GM19239 (cell line): ENCODE measurements around the gene TMEM232.
"Not testable (repeated sequence)": the region's sequence is repeated elsewhere in the genome, so short reads cannot be mapped to it uniquely, and the experiment has no call there.

ENCODE experiments used
- DNase-seq: peaks from one replicate; pipeline ENCODE4 v3.0.0; 2011; ENCODE audit warnings: low spot score; ENCODE audit not compliant: insufficient read length
- FAIRE-seq: peaks from 2 replicates; lab custom pipeline; 2011; peaks lifted over from hg19 to GRCh38; lab: Jason Lieb, UNC

Gene TMEM232

DNA sequence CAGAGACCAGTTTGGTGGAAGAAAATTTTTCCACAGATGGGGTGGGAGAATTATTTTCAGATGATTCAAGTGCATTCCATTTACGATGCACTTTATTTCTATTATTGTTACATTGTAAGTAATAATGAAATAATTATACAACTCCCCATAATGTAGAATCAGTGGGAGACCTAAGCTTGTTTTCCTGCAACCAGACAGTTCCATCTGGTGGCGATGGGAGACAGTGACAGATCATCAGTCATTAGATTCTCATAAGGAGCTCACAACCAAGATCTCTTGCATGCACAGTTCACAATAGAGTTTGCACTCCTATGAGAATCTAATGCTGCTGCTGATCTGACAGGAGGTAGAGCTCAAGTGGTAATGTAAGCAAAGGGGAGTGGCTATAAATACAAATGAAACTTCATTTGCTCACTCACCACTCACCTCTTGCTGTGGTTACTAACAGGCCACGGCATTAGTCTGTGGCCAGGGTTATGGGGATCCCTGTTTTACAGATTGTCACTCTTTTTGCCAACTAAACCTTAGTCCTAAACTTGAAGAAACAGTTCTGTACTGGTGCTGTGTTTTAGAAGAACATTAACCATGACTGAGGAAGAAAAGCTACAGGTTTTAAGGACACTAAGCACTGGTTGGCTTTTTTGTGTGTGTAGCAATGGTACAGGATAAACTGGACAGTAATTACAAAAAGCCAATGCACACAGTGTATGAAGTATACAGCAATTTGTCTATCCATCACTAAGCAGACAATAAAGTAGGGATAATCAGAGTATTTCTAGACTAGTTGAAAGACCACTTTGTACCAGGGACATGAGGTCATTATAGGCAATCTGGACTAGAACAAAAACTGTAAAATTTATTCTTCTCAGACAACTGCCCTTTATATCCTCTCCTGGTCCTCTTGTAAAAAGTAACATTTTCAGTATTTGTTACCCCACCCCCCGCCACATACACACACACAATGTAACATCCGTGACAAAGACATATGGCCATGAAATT lies 9.9 kb downstream of the TMEM232 start:
- DNase-seq: no peak
- FAIRE-seq: peak; percentile 44

DNA sequence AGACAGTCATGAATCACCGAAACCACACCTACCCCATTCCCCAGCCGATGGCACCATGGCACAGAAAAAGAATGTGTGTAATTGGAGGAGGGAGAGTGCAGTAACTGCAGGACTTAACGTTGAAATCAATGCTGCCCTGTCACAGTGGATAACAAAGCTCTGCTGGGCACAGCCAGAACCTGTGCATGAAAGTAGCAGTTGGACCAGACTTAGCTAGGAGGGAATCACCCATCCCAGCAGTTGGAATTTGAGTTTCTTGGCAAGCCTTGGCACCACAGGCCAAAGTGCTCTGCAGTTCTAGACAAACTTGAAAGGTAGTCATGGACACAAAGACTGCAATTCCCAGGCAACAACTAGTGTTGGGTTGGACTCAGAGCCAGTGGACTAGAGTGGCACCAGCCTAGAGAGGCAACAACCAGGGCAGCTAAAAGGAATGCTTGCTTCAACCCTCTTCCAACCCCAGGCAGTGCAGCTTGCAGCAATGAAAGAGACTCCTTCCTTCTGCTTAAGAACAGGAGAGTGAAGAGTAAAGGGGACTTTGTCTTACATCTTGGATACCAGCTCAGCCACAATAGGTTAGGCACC lies 19.1 kb downstream of the TMEM232 start:
- no peak for DNase-seq
- FAIRE-seq: no peak

DNA sequence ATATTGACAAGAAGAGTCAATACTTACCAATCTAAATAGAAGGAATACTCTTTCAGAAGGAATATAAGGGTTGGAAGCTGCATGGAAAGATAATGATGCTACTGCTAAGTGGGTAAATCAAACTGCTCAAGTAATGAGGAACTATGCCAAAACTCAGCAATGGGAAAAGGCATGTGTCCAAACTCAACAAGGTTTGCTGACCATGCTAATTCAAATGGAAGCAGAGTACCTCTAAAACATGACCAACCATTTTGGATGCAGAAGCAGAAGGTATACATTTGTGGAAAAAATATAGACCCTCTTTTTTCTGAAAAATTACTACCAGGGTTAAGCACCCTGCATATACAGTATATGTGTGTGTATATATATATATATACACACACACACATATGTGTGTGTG lies 21.1 kb downstream of the TMEM232 start:
- FAIRE-seq (no peak), DNase-seq (no peak)

DNA sequence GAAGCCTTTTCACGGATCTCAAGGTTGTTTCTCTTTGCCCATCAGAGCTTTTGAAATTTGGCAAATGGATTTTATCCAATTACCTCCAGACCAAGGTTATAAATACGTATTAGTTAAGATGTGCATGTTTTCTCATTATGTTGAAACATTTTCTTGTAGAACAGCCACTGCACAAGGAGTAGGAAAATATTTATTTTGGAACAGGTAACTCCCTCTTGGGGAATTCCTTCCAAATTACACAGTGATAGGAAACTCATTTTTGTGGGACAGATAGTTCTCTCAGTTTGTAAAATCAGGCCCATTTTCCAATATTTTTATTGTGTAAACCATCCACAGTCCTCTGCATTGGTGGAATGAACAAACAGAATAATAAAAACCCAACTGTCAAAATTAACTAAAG lies 23.0 kb downstream of the TMEM232 start:
- no peak for FAIRE-seq

DNA sequence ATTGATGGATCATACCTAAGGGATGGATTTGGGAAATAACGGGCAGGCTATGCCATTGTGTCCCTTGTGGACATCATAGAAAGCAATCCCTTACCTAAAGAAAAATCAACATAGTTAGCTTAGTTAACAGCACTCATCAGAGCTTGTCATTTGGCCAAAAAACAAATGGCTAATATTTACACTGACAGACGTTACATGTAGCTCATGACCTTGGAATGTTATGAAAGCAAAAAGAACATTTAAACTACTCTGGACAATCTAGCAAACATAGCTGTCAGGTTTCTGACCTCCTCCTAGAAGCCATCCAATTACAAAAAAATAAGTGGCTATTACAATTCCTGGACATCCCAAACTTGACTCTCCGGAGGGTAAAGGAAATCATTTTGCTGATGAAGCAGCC lies 23.8 kb downstream of the TMEM232 start:
- FAIRE-seq: no peak
- no peak for DNase-seq

More for the DNA sequence above, 23.0 kb downstream of the TMEM232 start:
- no peak for DNase-seq

DNA sequence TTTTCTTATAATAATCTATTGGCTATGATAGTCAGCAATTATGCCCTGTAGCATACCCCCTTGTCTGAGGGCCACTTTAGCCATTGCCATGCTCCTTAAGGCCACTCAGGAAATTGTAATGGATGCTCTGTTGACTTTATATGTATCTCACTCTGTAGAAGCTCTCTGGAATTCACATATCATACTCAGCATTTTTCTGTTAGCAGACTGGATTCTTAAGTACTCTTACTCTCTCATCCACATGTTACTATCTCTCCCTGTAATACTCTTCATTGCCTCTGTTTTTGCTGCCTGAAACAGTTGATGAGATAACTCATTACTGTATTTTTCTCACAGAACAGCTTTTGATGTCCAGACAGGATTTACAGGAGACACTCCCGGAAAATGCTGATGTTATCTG lies 24.2 kb downstream of the TMEM232 start:
- FAIRE-seq (no peak), DNase-seq (no peak)

DNA sequence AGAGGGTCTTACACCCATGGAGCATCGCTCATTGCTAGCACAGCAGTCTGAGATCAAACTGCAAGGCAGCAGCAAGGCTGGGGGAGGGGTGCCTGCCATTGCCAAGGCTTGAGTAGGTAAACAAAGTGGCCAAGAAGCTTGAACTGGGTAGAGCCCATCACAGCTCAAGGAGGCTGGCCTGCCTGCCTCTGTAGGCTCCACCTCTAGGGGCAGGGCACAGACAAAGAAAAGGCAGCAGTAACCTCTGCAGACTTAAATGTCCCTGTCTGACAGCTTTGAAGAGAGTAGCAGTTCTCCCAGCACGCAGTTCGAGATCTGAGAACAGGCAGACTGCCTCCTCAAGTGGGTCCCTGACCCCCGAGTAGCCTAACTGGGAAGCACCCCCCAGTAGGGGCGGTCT lies 33.8 kb downstream of the TMEM232 start:
- DNase-seq, FAIRE-seq: not testable (repeated sequence)

DNA sequence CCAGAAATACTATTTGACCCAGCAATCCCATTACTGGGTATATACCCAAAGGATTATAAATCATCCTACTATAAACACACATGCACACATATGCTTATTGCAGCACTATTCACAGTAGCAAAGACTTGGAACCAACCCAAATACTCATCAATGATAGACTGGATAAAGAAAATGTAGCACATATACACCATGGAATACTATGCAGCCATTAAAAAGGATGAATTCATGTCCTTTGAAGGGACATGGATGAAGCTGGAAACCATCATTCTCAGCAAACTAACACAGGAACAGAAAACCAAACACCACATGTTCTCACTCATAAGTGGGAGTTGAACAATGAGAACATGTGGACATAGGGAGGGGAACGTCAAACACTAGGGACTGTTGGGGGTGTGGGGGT lies 35.9 kb downstream of the TMEM232 start:
- FAIRE-seq, DNase-seq: not testable (repeated sequence)

DNA sequence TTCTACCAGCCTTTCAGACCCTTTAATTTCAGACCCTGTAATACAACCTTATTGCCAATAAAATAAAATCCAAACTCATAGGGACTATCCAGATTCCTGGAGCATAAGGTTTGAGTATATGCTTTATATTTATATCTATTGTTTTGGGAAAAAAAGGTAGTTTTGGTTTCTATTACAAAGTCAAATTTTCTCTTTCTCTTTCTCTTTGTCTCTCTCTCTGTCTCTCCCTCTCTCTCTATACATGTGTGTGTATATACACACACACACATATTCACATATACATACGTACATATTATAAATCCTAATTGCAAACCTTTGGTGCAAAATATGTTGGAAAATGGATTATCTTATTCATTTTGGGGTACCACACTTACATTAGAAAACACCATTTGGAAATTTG lies 39.0 kb downstream of the TMEM232 start:
- DNase-seq (no peak), FAIRE-seq (no peak)

DNA sequence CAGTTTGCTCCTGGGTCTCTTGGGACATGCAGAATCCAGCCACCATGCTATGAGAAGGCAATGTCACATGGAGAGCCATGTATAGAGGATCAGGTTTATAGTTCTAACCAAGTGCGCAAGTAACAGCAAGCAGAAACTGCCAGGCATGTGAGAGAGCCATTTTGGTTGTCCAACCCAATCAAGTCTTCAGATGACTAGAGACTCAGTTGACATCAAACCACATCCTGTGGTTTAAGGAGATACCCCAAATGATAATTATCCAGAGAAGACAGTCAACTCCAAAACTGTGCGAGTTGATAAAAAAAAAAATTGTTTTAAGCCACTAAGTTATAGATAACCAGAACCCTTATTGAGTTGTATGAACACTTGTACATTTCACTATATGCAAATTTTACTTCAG lies 40.2 kb downstream of the TMEM232 start:
- FAIRE-seq (no peak), DNase-seq (no peak)

DNA sequence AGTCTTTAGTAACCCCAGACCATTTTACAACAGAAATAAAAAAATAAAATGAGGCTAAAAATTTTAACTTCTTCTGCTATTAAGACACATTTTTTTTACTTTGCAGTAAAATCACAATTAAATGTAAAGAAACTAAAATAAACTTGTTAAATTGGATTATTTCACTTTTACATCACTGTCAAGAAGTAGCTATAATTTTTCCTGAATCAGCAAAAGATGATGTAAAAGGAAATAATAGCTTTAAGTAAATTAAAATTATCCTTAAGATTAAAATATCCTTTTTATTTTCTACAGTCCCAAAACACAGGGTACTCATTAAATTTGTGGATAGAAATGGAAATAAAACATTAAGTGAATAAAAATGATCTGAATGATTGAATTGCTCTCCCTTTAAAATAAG lies 44.5 kb downstream of the TMEM232 start:
- no peak for DNase-seq
- no peak for FAIRE-seq

DNA sequence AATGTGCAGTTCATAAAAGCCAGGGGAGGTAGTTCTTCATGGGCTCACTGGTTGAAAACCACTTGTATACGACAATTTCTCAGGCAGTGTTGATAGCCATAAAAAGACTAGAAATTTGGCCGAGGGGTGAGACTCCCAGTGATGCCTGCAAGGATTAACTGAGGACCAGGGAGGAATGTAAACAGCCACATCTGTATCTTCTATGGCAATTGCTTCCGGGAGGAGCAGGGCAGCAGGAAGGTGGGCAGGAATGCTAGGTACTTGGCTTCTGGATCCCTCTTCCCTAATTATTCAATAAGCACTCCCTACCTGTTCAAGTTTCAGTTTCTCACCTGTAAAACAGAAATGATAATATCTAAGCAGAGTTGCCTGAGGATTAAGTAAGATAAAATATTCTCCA lies 45.4 kb downstream of the TMEM232 start:
- DNase-seq (no peak), FAIRE-seq (no peak)

DNA sequence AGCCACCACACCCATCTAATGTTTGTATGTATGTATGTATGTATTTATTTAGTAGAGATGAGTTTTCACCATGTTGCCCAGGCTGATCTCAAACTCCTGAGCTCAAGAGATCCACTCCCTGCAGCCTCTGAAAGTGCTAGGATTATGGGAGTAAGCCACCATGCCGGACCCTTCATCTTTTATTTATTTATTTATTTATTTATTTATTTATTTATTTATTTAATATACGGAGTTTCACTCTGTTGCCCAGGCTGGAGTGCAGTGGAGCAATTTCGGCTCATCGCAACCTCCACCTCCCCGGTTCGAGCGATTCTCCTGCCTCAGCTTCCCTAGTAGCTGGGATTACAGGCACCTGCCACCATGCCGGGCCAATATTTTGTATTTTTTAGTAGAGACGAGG lies 49.9 kb downstream of the TMEM232 start:
- not testable (repeated sequence) for FAIRE-seq

DNA sequence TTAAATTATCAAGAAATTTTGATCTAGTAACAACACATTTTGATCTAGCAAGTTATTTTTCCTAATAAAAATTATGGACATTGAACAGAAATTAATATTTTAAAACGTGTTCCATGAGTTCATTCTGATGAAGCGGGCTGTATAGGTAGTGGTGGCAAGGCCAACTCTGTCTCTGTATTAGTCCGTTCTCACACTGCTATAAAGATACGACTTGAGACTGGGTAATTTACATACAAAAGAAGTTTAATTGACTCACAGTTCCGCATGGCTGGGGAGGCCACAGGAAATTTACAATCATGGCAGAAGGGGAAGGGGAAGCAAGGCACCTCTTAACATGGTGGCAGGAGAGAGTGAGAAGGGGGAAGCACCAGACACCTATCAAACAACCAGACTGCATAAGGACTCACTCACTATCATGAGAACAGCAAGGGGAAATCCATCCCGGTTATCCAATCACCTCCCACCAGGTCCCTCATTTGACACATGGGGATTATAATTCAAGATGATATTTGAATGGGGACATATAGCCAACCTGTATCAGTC lies 61.2 kb downstream of the TMEM232 start:
- no peak for DNase-seq
- no peak for FAIRE-seq

More for the DNA sequence above, 49.9 kb downstream of the TMEM232 start:
- not testable (repeated sequence) for DNase-seq

DNA sequence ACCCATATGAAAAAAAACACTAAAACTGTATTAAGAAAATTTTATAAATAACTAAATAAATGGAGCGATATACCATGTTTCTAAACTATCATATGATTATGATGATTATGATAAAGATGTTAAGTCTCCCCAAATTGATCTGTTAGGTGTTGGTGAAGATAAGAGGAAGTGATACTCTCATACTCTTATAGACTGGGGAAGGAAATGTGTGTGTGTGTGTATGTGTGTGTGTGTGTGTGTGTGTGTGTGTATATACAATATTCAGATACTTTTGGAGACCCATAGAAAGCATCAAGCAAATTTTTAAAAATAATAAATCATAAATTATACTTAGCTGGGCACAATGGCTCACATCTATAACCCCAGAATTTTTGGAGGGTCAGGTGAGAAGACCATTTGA lies 62.9 kb downstream of the TMEM232 start:
- no peak for FAIRE-seq
- DNase-seq: peak; percentile 0

DNA sequence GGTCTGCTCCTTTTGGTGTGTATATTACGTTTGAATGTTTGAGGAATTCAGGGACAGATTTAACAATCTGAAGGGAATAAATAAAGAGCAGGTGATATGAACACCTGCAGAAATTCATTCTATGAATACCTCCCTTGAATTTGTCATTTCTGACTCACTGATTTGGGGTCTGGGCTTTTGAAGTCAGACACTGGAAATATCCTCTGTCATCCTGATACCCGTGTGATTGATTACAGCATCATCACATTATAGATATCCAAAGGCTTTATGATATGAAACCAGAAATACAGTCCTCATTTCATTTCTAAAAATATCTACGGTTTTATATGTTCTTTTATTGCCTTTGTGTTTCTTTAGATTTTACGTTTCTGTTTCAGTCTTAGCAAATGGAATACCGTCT lies 68.5 kb downstream of the TMEM232 start:
- no peak for FAIRE-seq

DNA sequence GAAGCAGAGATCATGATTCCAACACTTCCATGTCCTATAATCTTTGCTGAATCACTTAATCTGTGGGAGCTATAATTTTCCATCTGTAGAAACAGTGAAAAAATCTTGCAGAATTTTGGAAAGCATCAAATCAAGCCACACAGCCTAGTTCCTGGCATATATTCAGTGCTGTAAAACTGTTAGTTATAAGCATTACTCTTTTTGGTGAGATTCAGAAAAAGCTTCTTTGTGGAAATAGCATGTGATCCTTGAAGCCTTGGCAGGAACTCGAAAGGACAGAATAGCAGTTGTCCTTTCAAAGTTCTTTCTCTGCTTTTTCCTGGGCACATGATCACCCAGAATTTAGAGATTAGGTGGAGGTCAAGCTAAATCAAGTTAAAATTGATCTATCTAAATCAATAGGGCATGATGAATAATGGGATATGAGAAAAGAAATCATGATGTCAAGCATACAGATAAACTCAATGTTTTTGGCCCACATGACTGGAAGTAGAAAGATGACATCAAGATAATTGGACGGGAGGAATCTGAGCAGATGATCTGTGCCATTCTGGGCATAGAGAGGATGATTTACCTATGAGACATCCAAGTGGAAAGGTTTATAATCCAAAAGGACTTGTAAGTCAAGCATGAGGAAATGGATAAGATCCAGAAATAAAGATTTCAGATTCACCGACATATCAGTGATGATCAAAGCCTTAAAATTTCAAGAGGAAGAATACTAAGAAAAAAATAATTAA lies 73.1 kb downstream of the TMEM232 start:
- no peak for FAIRE-seq
- no peak for DNase-seq

More for the DNA sequence above, 68.5 kb downstream of the TMEM232 start:
- no peak for DNase-seq

DNA sequence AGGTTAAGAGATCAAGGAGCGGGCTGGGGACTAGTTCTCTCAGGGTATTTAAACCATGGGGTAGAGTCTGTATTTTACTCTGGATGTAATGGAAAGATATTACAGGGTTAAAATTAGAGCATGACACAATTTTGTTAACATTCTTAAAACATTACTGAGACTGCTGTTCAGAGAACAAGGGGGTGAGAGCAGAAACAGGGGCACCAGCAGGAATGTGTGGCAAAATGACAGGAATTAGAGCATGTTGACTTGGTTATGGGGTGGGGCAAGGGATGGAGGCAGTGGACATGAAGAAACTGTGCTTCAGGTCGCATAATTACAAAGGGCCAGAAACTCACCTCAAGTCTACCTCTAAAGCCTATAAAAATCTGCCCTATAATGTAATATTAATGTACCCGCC lies 75.0 kb downstream of the TMEM232 start:
- FAIRE-seq (no peak), DNase-seq (no peak)

DNA sequence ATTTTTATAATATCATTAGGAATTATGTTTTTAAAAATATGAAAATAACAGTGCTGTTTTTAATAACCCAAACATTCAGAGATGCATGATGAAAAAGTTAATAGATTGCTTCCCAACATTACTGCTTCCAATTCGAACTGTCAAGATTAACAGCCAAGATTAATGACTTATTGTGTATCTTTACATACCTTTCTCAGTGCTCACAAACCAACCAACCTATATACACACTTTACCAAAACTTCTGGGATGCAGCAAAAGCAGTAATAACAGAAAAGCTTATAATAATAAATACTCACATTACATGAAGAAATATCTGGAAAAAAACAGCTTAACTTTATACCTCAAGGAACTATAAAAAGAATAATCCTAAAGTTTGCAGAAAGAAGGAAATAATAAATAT lies 82.1 kb downstream of the TMEM232 start:
- DNase-seq: no peak
- no peak for FAIRE-seq
